NCI-H524 treated with DMSO at 0.1 percent for 48 hours (cell line): ENCODE measurements around the gene SLC13A4.
"Not testable (repeated sequence)": the region's sequence is repeated elsewhere in the genome, so short reads cannot be mapped to it uniquely, and the experiment has no call there.

Experiments
- DNase-seq: peaks from one replicate; lab custom pipeline; 2025; lab: John Stamatoyannopoulos, UW

The SLC13A4 gene

GRCh38 chr7:135753616-135754413 lies 25.8 kb upstream of the SLC13A4 start:
- DNase-seq = no peak

GRCh38 chr7:135748770-135749169 lies 20.8 kb upstream of the SLC13A4 start, which contains the start of gene FAM180A:
Gene FAM180A (minus strand): TSS chr7:135748813. CDS start chr7:135748580, 233 bp downstream.
- DNase-seq = no peak

GRCh38 chr7:135747366-135747765 lies 19.4 kb upstream of the SLC13A4 start:
- DNase-seq = no peak

- DNase-seq = no peak
These were observed 17.8 kb upstream of the SLC13A4 start for GRCh38 chr7:135745703-135746312.

- no peak for DNase-seq
These were observed 17.1 kb upstream of the SLC13A4 start for GRCh38 chr7:135744938-135745702.

GRCh38 chr7:135743907-135744731 lies 16.1 kb upstream of the SLC13A4 start:
- no peak for DNase-seq

- no peak for DNase-seq
These were observed 14.4 kb upstream of the SLC13A4 start for GRCh38 chr7:135742371-135742770.

- no peak for DNase-seq
These were observed 13.9 kb upstream of the SLC13A4 start for GRCh38 chr7:135741905-135742304.

GRCh38 chr7:135740889-135741288 lies 12.9 kb upstream of the SLC13A4 start:
- no peak for DNase-seq

GRCh38 chr7:135737306-135737647 lies 9.3 kb upstream of the SLC13A4 start:
- not testable (repeated sequence) for DNase-seq

GRCh38 chr7:135736586-135737305 lies 8.8 kb upstream of the SLC13A4 start:
- DNase-seq = no peak

GRCh38 chr7:135734343-135734689 lies 6.3 kb upstream of the SLC13A4 start:
- no peak for DNase-seq

GRCh38 chr7:135733603-135734342 lies 5.8 kb upstream of the SLC13A4 start:
- DNase-seq = no peak

GRCh38 chr7:135731131-135731530 lies 3.1 kb upstream of the SLC13A4 start:
- DNase-seq = no peak

- DNase-seq = no peak
These were observed 1.2 kb upstream of the SLC13A4 start for GRCh38 chr7:135729230-135729629.

GRCh38 chr7:135726911-135727673 lies 894 bp downstream of the SLC13A4 start:
- no peak for DNase-seq

- DNase-seq = no peak
These were observed 1.7 kb downstream of the SLC13A4 start for GRCh38 chr7:135726276-135726788.

GRCh38 chr7:135723411-135723810 lies 4.6 kb downstream of the SLC13A4 start:
- no peak for DNase-seq

- DNase-seq = no peak
These were observed 6.7 kb downstream of the SLC13A4 start for GRCh38 chr7:135721198-135721820.
